ENCODE results near the gene ZMIZ2.
"Not testable (repeated sequence)": the region's sequence is repeated elsewhere in the genome, so short reads cannot be mapped to it uniquely, and the experiment has no call there.

Gene ZMIZ2

DNA sequence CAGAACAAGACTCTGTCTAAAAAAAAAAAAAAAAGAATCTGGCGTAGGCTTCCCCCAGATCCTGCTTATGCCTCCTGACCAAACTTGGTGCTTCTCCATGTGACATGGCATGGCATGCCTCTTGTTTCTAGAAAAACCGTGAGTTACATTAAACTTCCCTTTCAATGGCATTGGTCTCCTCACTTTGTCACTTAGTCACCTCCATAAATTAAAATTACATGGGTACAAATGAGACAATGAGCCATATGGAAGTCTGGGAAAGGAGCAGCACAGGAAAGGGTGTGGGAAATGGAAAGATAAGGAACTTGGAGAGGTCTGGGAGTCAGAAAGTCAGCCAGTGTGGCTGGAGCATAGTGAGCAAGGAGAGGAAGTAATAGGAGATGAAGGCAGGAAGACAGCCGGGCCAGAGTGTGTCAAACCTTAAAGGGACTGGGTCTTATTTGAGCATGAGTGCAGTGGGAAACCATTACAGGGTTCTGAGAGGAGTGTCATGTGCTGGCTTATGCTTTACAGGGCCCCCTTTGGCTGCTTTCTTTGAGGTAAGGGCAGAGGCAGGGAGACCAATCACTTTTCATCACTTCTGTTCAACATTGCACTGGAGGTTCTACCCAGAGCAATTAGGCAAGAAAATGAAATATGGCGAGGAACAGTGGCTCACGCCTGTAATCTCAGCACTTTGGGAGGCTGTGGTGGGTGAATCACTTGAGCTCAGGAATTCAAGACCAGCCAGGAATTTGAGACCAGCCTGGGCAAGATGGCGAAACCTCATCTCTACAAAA lies 21.3 kb upstream of the ZMIZ2 start:
- DNase-seq, result no peak

DNA sequence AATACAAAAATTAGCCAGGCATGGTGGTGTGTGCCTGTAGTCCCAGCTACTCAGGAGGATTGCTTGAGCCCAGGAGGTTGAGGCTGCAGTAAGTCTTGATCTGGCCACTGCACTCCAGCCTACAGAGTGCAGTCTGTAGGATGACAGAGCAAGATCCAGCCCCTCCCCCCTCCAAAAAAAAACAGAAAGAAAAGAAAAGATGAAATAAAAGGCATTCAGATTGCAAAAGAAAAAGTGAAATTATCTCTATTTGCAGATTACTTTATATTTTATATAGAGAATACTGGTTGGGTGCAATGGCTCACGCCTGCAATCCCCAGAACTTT lies 20.7 kb upstream of the ZMIZ2 start:
- no peak for DNase-seq

DNA sequence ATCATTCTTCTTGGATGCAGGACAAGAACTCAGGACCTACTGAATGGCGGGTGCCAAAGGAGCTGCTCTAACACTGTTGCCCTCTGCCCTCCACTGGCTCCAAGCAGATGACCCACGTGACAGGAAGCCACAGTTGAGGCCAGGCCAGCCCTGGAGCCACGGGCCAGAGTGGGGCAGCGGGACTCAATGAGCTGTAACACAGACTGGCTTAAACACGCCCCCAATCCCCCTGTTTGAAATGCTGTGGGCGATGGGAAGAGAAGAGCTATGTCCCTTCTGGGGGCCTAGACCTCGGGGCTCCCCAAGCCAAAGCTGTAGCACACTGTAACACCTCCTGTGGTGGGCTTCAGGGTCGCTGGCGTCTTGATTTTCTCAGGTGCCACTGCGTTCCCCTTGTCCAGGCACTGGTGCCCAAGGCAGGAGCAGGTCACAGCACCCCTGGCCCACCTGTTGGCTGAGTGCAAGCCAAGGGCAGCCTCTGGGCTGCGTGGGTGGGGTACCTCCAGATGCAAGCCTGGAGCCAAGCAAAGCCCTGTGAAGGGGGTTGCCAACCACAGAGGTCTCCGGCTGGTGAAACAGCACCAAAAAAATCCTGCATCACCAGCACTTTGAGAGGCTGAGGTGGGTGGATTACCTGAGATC lies 18.6 kb upstream of the ZMIZ2 start:
- no peak for DNase-seq

DNA sequence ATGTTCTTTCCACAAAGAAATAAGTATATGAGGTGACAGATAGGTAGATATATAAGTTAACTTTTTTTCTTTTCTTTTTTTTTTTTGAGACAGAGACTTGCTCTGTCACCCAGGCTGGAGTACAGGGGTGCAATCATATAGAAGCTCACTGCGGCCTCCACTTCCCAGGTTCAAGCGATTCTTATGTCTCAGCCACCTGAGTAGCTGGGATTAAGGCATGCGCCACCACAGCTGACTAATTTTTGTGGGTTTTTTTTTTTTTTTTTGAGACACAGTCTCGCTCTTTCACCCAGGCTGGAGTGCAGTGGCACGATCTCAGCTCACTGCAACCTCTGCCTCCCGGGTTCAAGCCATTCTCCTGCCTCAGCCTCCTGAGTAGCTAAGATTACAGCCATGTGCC lies 15.7 kb upstream of the ZMIZ2 start:
- DNase-seq, result not testable (repeated sequence)

DNA sequence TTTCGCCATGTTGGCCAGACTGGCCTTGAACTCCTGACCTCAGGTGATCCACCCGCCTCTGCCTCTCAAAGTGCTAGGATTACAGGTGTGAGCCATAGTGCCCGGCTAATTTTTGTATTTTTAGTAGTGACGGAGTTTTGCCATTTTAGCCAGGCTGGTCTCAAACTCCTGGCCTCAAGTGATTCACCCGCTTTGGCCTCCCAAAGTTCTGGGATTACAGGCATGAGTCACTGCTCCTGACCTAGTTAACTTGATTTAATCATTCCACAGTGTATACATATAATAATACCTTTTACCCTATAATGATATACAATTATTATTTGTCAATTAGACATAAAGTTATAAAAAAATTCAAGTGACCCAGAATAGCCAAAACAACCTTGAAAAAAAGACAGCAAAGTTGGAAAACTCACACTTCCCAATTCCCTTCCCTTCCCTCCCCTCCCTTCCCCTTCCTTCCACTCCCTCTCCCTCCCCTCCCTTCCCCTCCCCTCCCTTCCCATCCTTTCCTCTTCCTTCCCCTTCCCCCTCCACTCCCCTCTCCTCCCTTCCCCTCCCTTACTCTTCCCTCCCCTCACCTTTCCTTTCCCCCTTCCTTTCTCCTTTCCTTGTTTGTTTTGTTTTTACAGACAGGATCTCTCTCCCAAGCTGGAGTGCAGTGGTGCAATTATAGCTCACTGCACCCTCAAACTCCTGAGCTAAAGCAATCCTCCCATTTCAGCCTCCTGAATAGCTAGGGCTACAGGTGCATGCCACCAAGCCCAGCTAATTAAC lies 14.8 kb upstream of the ZMIZ2 start:
- no peak for DNase-seq

DNA sequence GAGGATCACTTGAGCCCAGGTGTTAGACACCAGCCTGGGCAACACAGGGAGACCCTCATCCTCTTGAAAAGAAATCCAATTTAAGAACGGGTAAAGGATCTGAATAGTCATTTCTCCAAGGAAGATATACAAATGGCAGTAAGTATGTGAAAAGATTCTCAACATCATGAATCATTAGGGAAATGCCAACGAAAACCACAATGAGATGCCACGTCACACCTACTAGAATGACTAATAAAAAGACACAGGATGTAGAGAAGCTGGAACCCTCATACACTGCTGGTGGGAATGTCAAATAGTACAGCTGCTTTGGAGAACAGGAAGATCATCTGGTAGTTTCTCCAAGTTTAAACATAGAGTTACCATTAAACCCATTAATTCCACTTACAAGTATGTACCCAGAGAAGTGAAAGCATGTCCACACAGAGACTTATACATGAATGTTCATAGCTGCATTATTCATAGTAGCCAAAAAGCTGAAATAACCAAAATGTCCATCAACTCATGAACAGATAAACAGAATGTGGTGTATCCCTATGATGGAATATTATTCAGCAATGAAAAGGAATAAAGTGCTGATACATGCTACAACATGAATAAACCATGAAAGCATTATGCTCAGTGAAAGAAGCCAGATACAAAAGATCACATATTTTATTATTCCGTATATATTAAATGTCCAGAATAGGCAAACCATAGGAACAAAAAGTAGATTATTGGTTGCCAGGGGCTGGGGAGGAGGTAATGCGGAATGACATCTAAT lies 13.1 kb upstream of the ZMIZ2 start:
- DNase-seq, result no peak

DNA sequence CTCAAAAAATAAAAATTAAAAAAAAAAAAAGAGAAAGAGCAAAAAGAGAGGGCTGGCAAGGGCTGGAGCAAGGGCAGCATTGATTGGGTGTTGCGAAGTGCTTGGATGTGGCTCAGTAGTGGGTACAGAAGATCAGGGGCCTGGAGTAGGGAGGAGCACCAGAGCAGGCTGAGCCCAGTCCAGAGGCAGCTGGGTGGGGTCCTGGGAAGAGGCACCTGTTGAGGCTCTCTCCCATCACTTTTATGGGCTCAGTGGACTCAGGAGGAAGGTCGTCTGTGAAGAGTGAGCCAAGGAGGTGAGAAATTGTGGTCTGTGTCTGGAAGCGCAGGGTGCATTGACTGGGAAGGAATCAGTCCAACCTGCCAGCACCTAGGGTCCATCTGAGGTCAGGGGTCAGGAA lies 11.8 kb upstream of the ZMIZ2 start:
- DNase-seq, result no peak

DNA sequence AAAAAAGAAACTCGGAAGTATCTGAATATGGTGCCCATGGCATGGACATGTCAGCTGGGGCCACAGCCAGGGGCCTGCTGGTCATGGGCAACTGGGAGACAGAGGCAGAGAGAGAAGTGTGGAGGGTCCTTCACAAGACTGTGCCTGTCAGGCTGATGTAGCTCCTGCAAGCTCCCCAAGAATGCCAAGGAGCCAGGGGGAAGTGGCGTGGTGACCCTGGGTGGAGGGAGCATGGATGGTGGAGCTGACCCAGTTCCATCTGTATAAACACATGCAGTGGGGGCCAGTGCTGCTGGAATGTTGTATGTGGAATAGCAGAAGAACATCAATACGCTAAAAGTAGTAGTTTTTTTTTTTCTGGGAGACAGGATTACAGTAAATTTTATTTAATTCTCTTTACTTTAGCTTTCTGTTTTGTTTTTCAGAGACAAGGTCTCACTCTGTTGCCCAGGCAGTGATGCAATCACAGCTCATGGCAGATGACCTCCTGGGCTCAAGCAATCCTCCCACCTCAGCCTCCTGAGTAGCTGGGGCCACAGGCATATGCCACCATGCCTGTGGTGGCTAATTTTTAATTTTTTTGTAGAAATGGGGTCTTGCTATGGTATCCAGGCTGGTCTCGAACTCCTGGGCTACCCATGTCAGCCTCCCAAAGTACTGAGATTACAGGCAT lies 10.5 kb upstream of the ZMIZ2 start:
- no peak for DNase-seq

DNA sequence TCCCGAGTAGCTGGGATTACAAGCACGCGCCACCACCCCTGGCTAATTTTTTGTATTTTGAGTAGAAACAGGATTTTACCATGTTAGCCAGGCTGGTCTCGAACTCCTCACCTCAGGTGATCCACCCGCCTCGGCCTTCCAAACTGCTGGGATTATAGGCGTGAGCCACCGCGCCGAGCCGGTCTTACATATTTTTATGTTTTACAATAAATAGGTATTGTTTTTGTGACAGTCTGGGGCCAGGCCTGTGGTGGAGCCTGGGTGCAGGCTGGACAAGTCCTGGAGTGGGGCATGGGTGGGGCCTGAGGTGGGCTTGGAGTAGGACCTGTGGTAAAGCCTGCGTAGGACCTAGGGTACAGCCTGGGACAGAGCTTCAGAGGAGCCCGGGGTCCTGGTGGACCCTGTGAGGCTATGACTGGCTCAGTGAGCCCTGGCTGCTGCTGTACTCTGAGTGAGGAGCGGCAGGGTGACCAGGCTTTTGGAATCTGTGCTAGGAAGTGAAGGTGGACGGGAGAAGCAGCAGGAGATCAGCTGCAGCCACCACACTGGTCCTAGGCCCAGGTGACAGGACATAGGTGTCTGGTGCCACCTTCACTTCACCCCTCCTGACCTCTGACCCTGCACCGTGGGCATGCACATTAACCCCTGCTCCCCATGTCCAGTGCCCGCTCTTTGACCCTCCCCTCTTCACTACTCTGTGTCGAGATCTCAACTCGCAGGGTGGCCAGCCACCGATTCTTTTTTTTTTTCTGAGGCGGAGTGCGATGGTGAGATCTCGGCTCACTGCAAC lies 9.6 kb upstream of the ZMIZ2 start:
- no peak for DNase-seq

DNA sequence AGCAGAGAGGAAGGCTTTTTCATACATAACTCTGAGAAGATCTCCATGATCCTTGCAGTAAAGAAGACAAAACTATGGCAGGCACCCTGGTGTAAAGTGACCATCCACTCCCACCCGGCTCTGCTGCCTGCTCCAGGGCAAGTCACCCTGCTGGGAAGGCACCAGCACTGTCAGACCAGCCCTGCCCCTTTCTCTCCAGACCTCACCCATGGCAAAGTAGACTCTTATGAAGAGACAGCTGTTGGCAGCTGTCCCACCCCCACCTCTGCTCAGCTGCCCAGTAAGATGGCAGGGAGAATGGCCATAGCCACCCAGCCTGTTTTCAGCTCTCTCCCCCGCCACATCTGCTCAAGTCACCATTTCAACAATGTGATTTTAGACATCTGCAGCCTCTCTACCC lies 8.6 kb upstream of the ZMIZ2 start:
- no peak for DNase-seq

DNA sequence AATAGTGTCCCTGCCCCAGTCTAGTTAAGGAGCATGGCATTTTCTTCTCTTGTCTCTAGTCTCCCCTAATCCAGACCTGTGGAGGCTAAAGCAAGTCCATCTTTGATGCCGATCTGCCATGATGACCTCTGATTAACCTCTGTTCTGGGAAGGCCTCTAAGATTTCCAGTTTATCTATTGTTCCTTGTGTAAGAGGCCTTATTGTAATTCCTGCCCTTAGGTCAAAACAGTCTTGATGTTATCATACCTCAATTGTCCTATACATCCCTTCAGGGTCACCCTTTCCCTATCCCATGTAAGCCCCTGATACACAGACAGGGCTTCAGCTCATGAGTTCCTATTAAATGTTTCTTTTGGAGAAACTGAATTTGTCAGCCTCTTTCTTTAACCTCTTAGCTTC lies 4.9 kb upstream of the ZMIZ2 start:
- DNase-seq, result no peak

DNA sequence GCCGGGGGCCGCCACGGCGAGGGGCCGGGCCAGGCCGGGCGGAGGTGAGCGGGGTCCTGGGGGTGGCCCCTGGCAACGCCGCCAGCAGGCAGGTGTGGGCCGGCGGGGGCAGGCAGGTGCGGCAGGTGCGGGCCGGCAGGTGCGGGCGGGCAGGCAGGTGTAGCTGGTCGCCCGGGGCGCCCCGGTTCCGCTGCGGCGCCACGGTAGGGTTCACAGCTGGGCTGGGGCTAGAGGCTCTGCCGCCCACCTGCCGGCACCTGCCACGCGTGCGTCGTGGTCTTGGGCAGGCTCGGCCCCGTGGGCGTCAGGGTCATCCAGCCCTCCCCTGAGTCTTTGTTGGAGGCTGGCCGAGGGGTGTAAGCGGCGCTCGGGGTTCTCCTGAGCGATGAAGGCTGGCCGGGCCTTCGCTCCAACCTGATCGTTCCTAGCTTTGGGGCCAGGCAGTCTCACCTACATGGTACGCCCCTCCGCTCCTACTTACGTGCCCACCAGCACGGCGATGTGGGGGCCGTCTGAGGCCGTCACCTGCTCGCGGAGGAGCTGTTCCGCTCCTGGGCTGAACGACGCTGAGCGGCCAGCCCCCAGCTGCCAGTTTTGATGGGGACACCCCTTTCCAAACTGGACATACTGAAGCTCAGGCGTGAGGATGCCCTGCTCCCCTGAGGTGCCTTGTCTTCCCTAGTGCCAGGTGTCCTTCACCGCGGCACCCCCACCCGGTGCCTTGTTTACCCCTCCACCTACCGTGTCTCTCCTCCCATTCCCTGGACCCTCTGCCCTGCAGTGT lies 493 bp downstream of the ZMIZ2 start:
- no peak for DNase-seq

DNA sequence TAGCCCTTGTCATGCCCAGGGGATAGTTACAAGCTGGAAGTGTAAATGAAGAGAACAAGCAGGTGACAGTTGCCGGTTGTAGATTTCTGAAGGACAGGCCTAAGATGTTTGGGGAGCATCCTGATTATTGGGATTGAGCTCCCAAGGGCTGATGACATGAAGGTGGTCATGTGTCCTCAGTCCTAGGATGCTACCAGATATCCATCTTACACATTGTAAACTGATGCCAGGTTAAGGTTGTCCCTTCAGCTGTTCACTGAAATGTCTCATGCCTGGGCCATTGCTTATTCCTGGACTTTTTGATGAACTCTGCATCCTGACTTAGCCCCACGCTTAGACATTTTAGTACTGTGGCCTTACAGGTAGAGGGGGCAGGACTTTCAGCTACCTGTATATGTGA lies 1.3 kb downstream of the ZMIZ2 start:
- DNase-seq, result no peak

DNA sequence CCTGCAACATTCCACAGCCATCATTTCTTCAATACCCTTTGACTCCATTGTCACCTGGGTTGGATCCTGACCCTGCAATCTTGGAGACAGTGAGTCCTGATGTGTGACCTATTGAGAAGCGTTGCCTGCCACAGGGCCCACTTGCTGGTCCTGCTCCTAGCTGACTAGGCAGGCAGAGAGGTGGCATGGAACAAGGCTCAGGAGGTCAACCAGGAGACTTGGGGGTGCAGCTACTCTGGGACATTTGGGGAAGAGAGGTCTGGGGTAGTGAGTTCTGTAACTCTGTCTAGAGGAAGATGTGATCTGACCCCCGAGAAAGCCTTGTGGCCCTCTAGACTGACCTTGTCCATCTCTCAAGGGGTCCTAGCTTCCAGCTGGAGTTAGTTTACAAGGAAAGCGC lies 1.8 kb downstream of the ZMIZ2 start:
- no peak for DNase-seq

DNA sequence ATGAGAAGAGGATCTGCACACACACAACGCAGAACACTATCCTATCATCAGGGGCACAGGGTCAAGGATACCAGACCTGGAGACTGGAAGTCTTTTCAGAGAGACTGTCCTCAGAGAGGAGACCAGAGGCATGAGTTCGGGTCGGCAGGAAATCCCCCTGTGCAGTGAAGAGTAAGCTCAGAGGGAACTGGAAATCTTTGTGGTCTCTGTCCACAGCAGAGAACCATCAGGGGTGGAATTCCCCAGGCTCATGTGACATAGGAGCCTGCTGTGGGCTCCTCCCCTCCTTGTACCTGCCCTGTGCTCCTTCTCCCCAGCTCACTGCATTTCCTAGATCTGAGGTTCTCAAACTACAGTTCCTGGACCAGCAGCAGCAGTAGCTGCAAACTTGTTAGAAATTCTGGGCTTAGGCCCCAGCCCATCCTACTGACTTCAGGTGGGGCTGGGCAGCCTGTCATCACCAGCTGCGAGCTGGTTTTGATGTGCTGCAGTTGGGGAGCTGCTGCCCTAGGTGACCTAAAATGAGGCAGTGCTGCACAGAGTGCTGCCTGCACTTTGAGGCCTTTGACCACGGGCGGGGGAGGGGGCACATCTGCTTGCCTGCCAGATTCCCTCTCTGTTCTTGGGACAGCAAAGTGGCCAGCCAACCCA lies 2.4 kb downstream of the ZMIZ2 start:
- no peak for DNase-seq

DNA sequence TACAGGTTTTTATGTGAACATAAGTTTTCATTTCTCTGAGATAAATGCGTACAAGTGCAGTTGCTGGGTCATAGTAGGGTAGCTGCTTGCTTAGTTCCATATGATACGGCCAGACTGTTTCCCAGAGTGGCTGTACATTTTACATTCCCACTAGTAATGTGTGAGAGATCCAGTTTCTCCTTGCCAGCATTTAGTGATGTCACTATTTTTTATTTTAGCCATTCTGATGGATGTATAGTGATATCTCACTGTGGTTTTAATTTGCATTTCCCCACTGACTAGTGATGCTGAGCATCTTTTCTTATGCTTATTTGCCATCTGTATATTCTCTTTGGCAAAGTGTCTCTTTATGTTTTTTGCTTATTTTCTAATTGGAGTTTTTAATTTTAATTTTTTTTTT lies 4.2 kb downstream of the ZMIZ2 start:
- DNase-seq, result no peak

DNA sequence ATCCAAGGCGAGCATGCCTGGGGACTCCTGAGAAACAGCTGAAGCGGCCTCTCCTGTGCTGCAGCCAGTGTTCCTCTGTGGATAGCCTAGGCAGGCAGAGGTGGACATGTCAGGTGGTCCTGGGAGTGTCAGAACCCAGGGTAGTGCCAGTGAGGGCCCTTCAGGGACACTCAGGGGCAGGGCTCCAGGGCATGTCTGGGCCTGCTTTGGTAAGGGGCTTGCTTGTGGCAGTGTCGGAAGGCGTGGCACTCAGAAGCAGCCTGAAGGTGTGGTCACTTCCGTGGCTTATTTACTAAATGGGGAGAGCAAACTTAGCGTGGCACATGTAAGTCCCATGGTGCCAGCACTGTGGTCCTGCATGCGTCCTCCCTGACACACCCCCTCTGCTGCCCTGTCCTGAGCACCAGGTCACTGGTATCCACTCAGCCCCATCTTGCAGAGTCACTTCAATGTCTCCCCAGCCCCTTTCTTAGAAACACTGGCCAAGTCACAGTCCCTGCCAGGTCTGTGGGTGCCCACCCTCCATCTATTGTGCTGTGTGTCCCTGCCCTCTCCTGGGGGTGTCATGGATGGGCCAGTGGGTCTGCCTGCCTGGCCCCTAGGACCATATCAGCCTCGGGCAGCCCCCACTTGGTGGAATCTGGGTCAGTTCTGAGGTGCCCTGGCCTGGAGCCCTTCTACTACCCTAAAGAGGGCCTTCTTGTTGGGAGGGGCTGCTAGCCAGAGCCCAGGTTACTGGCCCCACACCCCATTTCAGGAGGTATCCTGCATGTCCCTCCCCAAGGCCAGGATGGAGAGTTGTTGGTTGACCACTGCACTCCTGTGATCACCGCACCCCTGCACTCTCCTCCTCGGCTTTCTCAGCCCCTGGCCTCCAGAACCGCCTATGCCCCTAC lies 6.4 kb downstream of the ZMIZ2 start:
- DNase-seq, result no peak

DNA sequence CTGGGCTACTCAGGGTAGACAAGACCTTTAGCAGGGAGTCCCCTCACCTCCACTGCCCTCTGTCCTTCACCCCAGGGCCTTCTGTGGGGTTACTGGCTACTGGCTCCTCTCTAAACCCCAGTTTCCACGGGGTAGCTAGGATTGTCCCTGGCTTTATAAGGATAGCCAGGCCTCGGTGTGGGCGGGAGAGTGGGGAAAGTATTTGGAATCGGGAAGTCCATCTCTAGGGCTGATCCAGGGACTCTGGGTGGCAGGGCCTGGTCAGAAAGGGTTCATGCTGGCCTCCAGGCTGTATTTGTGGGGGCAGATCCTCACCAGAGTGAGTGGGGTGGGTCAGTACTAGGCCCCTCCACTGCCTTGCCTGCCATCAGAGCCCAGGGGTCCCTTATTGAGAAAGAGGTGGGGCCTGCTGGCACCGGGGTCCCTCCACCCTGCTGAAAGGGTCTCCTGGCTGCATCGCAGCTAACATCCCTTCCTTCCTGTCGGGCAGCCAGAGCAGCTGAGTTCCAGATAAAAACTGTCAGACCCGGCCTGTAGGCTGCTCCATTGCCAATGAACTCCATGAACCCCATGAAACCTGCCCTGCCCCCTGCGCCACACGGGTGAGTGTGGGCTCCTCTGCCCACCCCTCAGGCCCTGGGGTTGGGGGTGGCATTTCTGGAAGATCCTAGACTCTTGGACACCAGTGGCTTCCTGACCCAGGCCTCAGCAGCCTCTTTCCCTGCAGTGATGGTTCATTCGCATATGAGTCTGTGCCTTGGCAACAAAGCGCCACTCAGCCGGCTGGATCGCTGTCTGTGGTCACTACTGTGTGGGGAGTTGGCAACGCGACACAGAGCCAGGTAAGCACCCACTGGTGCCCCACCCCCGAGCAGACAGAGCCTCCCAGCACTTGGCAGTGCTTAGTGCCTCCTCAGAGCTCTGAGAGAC lies 7.3 kb downstream of the ZMIZ2 start:
- no peak for DNase-seq
